DMS 273 (cell line): ENCODE results near the gene STK26.
"Not testable (repeated sequence)": the region's sequence is repeated elsewhere in the genome, so short reads cannot be mapped to it uniquely, and the experiment has no call there.

Experiments used
- DNase-seq: peaks from one replicate; lab custom pipeline; 2025; ENCODE audit not compliant: unreplicated experiment; lab: John Stamatoyannopoulos, UW

STK26 gene

DNA sequence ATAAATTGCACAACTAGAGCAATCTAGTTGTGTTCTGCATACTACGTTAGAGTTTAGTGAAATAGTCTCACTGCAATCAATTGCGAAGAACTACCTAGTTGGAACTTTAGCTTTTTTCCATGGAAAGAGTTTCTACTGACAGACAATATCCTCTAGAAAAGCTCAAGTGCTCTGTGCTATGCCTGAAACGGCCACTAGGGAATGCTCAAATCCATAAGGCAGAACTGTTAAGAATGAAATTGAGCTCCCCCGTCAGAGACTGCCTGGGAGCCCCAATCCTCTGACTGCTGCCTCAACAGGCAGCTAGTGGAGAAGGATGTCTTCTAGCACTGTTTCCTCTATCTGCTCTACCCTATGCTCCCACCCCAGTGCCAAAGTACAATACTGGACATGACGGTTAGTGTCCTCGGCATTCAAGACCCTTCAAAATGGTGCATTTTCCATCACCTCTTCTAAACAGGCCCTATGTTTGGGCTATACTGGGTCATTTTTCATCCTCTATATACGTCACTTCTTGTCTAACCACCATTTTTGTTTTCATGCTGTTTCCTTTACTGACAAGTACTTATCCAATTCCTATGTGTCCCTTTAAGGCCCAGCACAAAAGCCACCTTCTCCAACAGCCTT, 69.5 kb downstream of the STK26 start:
- DNase-seq = peak; percentile 81

DNA sequence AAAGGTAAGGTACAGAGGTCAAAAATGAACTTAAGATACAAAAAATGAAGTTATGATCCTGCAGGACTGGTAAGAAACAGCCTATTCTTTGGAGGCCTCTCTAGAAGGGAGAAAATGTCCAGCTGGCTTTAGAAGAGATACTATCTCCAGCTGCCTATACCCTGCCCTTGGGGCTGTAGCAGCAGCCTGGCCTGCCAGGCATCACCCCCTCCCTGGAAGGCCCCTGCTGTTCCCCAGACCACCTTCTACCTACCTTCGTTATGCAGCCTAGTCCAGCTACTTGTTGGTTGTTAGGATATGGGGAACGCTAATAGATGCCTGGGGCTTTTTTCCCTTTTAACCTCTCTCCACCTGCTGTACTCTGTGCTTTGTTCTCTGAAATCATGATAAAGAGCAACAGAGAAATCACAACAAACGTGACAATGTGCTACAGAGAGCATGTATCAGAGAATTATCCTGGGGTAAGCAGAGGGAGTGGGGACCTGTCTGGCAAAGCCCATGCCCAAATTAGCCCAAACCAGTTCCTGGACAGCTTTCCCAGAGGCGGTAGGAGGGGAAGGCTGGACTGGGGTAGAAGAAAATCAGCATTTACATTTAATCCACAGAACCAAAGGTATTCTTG, 70.2 kb downstream of the STK26 start:
- DNase-seq = no peak

DNA sequence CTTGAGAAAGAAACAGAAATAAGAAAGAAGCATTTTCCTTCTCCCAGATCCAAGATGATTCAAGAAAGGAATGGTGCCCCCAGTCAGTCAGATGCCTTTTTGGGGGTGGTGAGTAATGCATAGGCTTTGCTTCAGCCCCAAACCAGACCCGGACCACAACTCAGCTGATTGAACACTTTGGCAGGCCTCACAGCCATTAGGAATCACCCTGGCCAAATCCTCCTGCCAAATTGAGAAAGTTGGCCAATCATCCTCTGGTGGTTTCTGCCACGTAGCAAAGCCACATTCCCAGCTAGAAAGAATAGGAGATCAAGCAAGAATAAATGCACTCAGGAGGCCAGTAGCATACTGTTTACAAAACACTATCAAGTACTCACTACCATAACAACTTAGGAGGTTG, 71.1 kb downstream of the STK26 start:
- no peak for DNase-seq

DNA sequence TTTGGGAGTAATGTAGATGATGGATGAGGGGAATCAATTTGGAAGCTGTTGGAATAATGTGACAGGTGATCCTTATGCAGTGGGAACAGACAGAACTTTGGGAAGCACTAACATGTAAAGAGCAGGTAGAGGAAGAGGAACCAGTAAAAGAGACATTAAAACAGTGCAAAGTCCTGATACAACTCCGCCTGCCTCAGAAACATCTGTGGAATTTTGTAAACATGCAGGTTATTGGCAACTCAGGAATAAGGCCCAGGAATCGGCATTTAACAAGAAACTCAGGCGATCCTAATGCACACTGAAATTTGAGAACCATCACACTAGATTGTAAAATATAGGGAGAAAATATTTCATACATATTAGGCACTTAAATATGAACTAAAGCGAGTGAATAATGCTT, 75.6 kb downstream of the STK26 start:
- DNase-seq = not testable (repeated sequence)

DNA sequence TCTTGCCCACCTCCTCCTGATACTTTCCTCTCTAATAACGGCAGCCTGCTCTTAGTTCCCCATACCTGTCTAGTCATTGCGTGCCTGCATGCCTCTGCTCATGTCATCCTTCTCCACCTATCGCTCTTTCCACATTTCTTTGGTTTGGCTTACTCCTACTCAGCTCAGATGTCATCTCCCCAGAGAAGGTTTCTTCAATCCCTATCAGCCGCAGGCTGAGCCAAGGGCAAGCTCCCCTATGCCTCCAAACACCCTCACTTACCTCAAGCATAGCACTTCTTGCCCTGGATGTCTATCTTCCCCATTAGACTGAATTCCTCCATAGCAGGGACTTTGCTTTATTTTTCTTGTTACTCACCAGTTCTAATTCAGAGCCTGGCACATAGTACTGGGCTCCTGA, 78.1 kb downstream of the STK26 start:
- DNase-seq = no peak

DNA sequence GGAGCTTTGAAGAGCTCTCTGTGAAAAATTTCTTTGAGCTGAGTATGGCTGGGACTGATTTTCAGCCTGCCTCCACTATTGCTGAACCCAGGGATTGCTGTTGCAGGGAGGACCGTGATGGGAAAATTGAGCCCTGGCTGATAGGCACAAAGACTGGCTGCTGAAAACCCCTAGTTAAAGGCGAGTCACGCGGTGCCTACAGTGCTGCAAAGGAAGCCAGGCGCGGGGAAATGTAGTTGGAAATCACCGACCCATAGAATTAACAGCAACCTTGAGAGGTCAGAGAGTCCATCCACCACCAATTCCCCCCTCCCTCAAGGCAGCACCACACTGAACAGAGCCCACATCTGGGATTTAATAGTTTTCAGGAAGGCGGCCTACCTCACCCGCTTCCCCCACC, 78.7 kb downstream of the STK26 start:
- DNase-seq = no peak

DNA sequence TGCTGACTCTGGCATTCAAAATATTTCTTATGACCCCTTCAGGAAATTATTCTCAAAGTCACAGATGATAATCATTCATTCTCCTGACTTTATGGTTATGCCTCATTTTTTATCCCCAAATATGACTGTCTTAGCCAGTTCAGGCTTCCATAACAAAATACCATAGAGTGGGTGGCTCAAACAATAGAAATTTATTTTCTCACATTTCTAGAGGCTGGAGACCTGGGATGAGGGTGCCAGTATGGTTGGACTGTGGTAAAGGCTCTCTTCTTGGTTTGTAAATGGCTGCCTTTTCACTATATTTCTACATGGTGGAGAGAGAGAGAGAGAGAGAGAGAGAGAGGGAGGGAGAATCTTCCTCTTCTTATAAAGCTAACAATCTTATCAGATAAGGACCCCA, 84.2 kb downstream of the STK26 start:
- DNase-seq = no peak

DNA sequence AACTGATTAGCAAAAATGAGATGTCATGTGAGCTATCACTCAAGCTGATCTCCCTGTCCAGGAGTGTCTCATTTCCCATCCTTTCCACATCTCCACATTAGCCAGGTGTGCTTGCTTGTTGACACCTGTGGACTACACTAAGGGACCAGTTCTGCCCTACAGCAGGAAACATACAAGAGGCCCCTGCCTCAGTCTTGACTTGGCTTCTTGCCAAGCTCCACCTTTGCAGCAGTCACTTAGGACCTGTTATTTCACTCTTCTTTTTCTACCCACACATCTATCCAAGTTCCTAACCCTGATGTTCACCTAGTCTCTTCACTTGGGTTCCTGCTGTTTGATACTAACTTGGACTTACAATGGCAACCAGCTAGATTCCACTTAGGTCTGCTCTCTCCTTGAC, 91.5 kb downstream of the STK26 start:
- DNase-seq = peak; percentile 7

DNA sequence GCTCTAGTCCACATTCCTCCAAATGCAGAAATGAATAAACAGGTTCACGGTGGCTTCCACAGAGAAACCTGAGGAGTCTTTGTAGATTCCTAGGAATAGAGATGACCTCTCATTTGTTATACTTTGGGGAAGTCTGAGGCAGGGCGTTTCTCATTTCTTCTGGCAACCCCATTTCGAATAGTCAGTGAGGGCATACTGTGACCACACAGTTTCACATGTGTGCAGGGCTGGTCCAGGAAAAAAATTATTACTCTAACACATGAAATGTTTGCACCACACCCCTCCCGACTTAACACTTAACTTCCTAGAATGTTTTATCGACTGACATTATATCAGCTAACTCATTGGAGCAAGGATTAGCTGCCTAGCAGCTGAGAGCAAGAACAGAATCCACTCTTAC, 92.7 kb downstream of the STK26 start:
- DNase-seq = no peak

DNA sequence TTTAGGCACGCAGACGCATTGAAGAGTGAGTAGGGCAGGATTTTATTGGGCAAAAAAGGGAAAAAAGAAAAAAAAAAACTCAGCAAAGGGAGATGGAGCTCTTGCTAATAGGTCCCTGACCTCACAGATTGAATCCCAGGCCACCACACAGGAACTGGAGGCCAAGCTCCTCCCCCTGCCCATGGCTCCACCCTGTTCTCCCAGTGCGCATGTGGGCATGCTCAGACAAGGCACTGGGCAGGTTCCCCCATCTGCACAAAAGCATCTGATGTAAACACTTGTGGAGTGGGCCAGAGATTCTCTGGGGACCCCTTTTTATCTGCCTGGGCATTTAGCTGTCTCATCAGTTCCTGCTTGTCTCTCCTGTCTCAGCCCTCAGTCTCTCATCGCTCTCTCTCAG, 95.3 kb downstream of the STK26 start:
- DNase-seq = no peak

DNA sequence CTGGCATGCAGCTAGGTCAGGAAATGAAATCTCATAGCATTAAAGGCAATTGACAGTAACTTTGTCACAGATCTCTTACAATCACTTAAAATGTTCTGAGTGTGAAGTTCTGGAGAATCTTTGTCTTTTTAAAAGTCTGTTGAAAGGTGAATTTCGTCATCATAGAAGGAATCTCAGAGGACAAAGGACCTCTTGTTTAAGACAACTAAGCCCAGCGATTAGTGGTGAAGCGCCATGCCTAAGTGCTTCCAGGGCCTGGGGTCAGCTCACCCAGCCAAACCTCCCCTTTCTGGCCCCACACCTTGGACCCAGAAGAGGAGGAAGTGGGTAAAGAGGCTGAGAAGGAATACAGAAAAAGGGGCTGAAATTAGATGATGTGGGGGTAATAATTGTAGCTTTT, 96.2 kb downstream of the STK26 start:
- no peak for DNase-seq

DNA sequence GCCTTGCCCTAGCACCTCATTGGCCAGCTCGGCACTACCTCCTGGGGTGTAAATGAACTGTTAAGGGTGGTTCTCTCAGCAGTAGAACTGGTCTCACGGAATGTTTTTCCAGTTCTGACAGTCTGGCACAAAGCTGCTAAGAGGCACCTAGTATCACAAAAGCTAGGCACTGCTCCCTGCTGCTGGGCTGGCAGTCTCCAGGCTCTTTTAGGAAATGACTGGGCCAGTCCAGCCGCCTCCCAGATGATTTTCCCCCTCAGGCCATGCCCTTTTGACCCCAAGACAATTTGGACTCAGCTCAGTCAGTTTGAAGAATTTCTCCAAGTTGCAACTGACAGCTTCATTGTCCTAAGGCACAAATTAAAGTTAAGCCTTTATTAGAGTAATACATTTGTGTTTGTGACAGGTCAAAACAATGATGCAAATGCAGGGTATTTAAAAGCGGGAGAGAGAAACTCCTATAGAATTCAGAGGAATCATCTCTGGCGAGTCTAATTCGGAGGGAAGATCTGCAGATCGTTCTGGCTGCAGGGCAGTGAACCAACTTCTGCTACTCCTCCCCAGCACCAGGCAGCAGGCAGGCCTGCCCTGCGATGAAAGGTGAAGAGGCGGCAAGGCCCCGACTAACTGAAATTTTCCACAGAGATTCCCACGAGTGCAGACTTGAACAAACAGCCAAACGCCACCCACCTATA, 96.9 kb downstream of the STK26 start:
- DNase-seq = no peak

DNA sequence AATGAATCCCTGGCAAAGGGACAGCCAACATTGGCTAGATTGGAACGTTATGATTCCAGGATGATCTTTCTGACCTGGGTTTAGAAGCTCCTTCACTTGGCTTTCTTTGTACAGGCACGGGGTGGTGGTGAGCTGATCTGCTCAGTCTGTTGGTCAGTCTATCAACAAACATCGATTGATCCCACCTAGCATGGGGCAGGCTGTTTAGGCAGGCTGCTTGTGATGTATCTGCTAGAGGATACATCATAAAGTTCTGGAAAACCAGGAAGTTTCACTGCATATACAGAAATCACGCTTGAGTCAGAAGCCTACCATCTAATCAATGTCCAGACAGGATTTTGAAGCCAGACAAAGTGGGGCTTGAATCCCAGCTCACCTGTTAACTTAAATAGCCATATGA, 97.8 kb downstream of the STK26 start:
- DNase-seq = no peak
